Effector CD8-positive, alpha-beta T cell (primary cell): ENCODE data around the gene PAQR6.

Experiments
- DNase-seq: peaks from one replicate; lab custom pipeline; 2025; lab: John Stamatoyannopoulos, UW

PAQR6 gene

DNA sequence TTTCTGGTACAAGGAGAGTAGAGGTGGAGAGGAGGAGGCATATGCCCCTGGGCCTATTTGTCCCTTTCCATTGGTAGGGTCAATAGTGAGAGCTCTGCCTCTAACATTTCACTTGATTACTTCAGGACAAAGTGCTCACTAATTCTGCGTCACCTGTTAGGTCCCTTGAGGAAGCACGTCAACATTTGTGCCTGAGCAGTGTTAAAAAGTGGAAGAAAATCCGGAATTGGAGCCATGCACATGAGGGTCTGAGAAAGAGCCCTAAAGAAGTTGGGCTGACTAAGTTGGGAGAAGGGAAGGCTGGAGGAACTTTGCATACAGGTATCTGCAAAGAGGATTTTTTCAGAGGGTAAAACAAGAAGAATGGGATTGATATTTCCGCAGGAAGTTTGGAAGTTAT is 52.0 kb downstream of the PAQR6 start:
- DNase-seq, result no peak

DNA sequence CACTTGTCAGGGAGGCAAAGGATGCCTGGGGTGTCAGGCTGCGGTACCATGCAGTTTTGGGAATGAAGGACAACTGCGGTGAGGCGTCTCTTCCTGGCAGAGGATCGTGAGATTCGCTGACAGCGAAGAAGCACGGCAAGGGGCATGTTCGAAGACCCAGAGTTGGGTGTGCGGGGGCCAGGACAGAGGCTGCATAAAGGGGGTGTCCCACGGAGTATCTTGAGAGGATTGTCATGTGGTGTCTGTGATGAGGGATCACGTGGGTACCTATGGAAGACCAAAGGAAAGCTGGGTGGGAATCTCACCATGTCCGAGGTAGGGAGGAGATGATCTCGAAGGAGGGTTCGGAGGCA is 53.6 kb downstream of the PAQR6 start:
- no peak for DNase-seq

DNA sequence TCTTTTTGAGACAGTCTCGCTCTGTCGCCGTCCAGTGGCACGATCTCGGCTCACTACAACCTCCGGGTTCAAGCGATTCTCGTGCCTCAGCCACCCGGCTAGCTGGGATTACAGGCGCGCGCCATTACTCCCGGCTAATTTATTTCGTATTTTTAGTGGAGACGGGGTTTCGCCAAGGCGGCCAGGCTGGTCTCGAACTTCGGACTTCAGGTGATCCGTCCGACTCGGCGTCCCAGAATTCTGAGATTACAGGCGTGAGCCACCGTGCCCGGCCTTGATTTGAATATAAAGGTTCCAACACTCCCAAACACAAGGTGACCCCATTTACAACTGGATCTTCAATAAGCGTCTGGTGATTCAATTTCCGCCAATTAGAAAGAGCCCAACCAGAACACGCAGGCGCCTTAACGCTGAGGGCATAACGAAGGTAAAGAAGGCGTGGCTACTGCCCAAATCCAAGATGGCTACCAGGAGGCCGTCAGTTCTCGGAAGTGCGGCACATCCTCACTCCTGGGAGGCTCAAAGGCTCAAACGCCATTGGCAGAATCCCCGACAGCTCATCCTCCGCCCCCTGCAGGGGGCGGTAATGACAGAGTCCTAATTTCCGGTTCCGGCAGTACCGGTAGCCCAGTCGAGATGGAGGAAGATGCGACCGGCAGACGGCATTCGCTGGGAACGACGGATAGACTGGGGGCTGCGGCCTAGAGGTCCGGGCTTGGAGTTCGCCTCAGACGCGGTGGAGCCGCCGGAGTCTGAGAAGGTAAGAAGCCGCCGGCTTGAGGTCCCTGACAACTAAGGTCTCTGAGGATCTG is 54.2 kb downstream of the PAQR6 start, which contains the start of gene SLC25A44:
TSS of gene SLC25A44 (plus strand) at position 617 of the 812 bp plus-strand sequence. CDS start 5,744 bp downstream, outside the sequence.
- DNase-seq, result peak; percentile 94
